Measurements from ENCODE around the gene FRMD4A. TPM values are rescaled to one million over a fixed set of nuclear protein-coding genes. Genes with fewer than 3 reads are reported as not detected.
A peak's percentile ranks its signal among the peaks of the same experiment; 100 is the strongest.

FRMD4A gene
- polyA plus RNA-seq, 1 of the 3 experiments (the other 2 are of a cell fraction) = 37.7 TPM

- TF ChIP-seq NFIC (IDR thresholded peaks at IDR 0.05; ENCODE audit: borderline replicate concordance) = peak; percentile 85; the same call in 1 of the 2 replicates
- no peak for TF ChIP-seq RAD21 (IDR thresholded peaks at IDR 0.05; ENCODE audit: low read length)
- no peak for TF ChIP-seq MXI1 (IDR thresholded peaks at IDR 0.05; ENCODE audit: low read depth, low read length)
- no peak for TF ChIP-seq USF1 (IDR thresholded peaks at IDR 0.05; ENCODE audit: borderline replicate concordance, low read depth)
- TF ChIP-seq RCOR1 (IDR thresholded peaks at IDR 0.05; ENCODE audit: low read length) = no peak
- peak; percentile 79; the same call in 1 of the 2 replicates for TF ChIP-seq FOXM1 (IDR thresholded peaks at IDR 0.05; ENCODE audit: low read depth)
Measured at GRCh38 chr10:13961097-13961496, 369.6 kb downstream of the FRMD4A start (continued).

- Histone ChIP-seq H2AFZ (ENCODE audit: low read depth) (no peak overlapping the region), H3K4me3 (ENCODE audit: low read depth in 2 of 2, low read length in 1 of 2) (0 out of 4 replicates have a peak overlapping the region, but pooled peaks of 1 of the 2 experiments have one; percentile 2), H3K36me3 (replicated peaks in 1 of 2; ENCODE audit: control insufficient read depth in 1 of 2, insufficient read depth in 2 of 2, low read length in 1 of 2) (no peaks in the 10 kb centered on the region), H3K9ac (peak overlapping the region; percentile 35; the same call in 1 of the 2 replicates), H3K4me1 (ENCODE audit: control insufficient read depth in 1 of 2, insufficient read depth in 2 of 2, low read depth in 1 of 2, low read length in 1 of 2) (peaks cover 6 to 12% of the 10 kb centered on the region in 2 experiments), H3K9me3 (no peaks in the 10 kb centered on the region), H4K20me1 (ENCODE audit: insufficient read depth) (no peaks in the 10 kb centered on the region), H3K27ac (ENCODE audit: low read depth in 2 of 2, low read length in 1 of 2) (peak overlapping the region; percentile 77 to 91), H3K4me2 (peak overlapping the region; percentile 19; the same call in 1 of the 2 replicates), H3K9me2 (no peaks in the 10 kb centered on the region), H3F3A (replicated peaks; ENCODE audit: insufficient read depth) (peaks cover 30% of the 10 kb centered on the region), H3K79me2 (ENCODE audit: insufficient read depth) (peaks cover 20% of the 10 kb centered on the region), H3K27me3 (ENCODE audit: insufficient read depth) (no peaks in the 10 kb centered on the region)
- TF ChIP-seq USF1 (IDR thresholded peaks at IDR 0.05; ENCODE audit: borderline replicate concordance, low read depth) (peak; percentile 82), TCF12 (IDR thresholded peaks at IDR 0.05) (no peak), GATA2 (CRISPR knock-in tag; IDR thresholded peaks at IDR 0.05) (no peak), JUND (IDR thresholded peaks at IDR 0.05) (no peak)
- WGBS (ENCODE audit: low lambda C conversion rate) = 64% methylated on average over 3 of the region's 3 CpGs
- ChIA-PET CTCF (no interaction called here), POLR2A (no interaction called here)
- no peak for DNase-seq
Measured at GRCh38 chr10:13960603-13961002, 370.1 kb downstream of the FRMD4A start.

GRCh38 chr10:13959443-13960359 lies 371.0 kb downstream of the FRMD4A start:
- H3K27ac ChIP-seq (ENCODE audit: low read depth in 2 of 2, low read length in 1 of 2) = peak overlapping the region; percentile 34 to 91; a peak in 3 of 4 replicates
- no peak overlapping the region for H3K4me3 ChIP-seq (ENCODE audit: low read depth in 2 of 2, low read length in 1 of 2)
- H3K9ac ChIP-seq = no peak overlapping the region
- H3K36me3 ChIP-seq (replicated peaks in 1 of 2; ENCODE audit: control insufficient read depth in 1 of 2, insufficient read depth in 2 of 2, low read length in 1 of 2) = no peaks in the 10 kb centered on the region
- no peak for DNase-seq
- peak overlapping the region; percentile 19; the same call in 1 of the 2 replicates for H3K4me2 ChIP-seq
- WGBS (ENCODE audit: low lambda C conversion rate) = 77% methylated on average over 13 of the region's 18 CpGs
- peaks cover 22% of the 10 kb centered on the region for H3F3A ChIP-seq (replicated peaks; ENCODE audit: insufficient read depth)
- POLR2A ChIA-PET = no interaction called here
- CTCF ChIA-PET = interaction anchor here (0.6 kb wide), 1 partner anchor 54 kb away, joined by 3 read pairs; no protein-coding TSS in a partner anchor
- peaks cover 6 to 12% of the 10 kb centered on the region in 2 experiments for H3K4me1 ChIP-seq (ENCODE audit: control insufficient read depth in 1 of 2, insufficient read depth in 2 of 2, low read depth in 1 of 2, low read length in 1 of 2)
- H2AFZ ChIP-seq (ENCODE audit: low read depth) = no peak overlapping the region
- no peaks in the 10 kb centered on the region for H3K9me2 ChIP-seq
- no peaks in the 10 kb centered on the region for H3K9me3 ChIP-seq
- no peaks in the 10 kb centered on the region for H3K27me3 ChIP-seq (ENCODE audit: insufficient read depth)
- no peaks in the 10 kb centered on the region for H4K20me1 ChIP-seq (ENCODE audit: insufficient read depth)
- TF ChIP-seq SIN3A (IDR thresholded peaks at IDR 0.05; ENCODE audit: borderline replicate concordance, low read depth, low read length) (no peak), NFIC (IDR thresholded peaks at IDR 0.05; ENCODE audit: borderline replicate concordance) (no peak), PBX3 (IDR thresholded peaks at IDR 0.05) (no peak), FOXM1 (IDR thresholded peaks at IDR 0.05; ENCODE audit: low read depth) (no peak), CHD2 (IDR thresholded peaks at IDR 0.05; ENCODE audit: low read length, partially characterized antibody) (no peak), USF2 (IDR thresholded peaks at IDR 0.05; ENCODE audit: borderline replicate concordance, low read depth, low read length) (no peak), FOSL2 (IDR thresholded peaks at IDR 0.05; ENCODE audit: borderline replicate concordance, low read depth) (no peak), SMC3 (IDR thresholded peaks at IDR 0.05; ENCODE audit: low read depth, low read length) (no peak), GABPA (IDR thresholded peaks at IDR 0.05; ENCODE audit: low read depth) (no peak), RXRA (IDR thresholded peaks at IDR 0.05; ENCODE audit: borderline replicate concordance, low read depth) (no peak), MXI1 (IDR thresholded peaks at IDR 0.05; ENCODE audit: low read depth, low read length) (no peak), ELF1 (IDR thresholded peaks at IDR 0.05) (no peak)
- peaks cover 21% of the 10 kb centered on the region for H3K79me2 ChIP-seq (ENCODE audit: insufficient read depth)
